Pancreas (tissue), 10 donors: ENCODE data around the gene PIP5K1A. TPM values are rescaled to one million over a fixed set of nuclear protein-coding genes. Genes with fewer than 3 reads are reported as not detected.

Experiments used
- ATAC-seq, 4 donors: fragments of 200-7000 bp; cut with Tn5 transposase; one replicate each; pipeline versions ENCODE4 v1.8.0 to v1.9.1; 2020; ENCODE audit warnings: mild to moderate bottlenecking in 4 of 4, moderate library complexity in 4 of 4
- DNase-seq, 6 donors: peaks; one replicate each; pipeline ENCODE4 v3.0.0-alpha.2; 2020
- FAIRE-seq: peaks from 2 replicates; lab custom pipeline; 2012; peaks lifted over from hg19 to GRCh38; lab: Jason Lieb, UNC
- H3K27ac ChIP-seq, 4 donors: fragments of 200-600 bp; sonication (generic); 1 replicate in 3 of 4; 2 replicates in 1 of 4; pipeline versions ENCODE4 v1.5.0 to v1.8.0; 2020
- H3K27me3 ChIP-seq, 4 donors: fragments of 200-600 bp; one replicate each; pipeline ENCODE4 v1.8.0; 2021
- H3K36me3 ChIP-seq, 3 donors: fragments of 200-600 bp; sonication (generic) in 1 of 3; one replicate each; pipeline versions ENCODE4 v1.5.0 to v1.8.0; 2020 to 2021
- H3K4me1 ChIP-seq, 3 donors: fragments of 200-600 bp; one replicate each; pipeline ENCODE4 v1.8.0; 2021
- H3K4me3 ChIP-seq, 4 donors: fragments of 200-600 bp; sonication (generic) in 2 of 4; one replicate each; pipeline versions ENCODE4 v1.5.0 to v1.8.0; 2020 to 2021
- H3K9me3 ChIP-seq, 4 donors: fragments of 200-600 bp; one replicate each; pipeline ENCODE4 v1.8.0; 2021
- WGBS, 2 donors: extraction: QIAGEN DNeasy Blood & Tissue Kit; methylation state at CpG; one replicate each; pipeline ENCODE4 v1.1.7; 2013; 5-methylcytosine and 5-hydroxymethylcytosine counted together
- intact Hi-C, 3 donors: fragments of 100-400 bp; cut with DNase I; formaldehyde crosslinking; loops; one replicate each; pipeline versions ENCODE4 v1.11.1 to v1.14.2; 2022
- polyA plus RNA-seq, 2 donors: library from polyadenylated mRNA; stranded (reverse); fragments of 200-250 nt; gene quantifications; one replicate each; pipeline ENCODE4 v1.2.3, GENCODE V29; 2013
- total RNA-seq, 6 donors: library from RNA; stranded (reverse); fragmentation: NEBNext Ultra II Directional in 4 of 6; extraction: Animal tissue kit (Norgen Biotek cat#: 25700) in 4 of 6; gene quantifications; one replicate each; pipeline versions ENCODE4 v1.2.1 to v1.2.4, GENCODE V29; 2021 to 2023
- TF ChIP-seq, protein P1 (sequence below), 4 donors: fragments of 200-600 bp; sonication (generic) in 3 of 4; IDR thresholded peaks; one replicate each; pipeline versions ENCODE4 v1.5.0 to v1.8.0; 2021; ENCODE audit warnings: antibody characterized with exemption in 4 of 4
- donor health status: healthy with polysubstance abuse.
- donor health status: DM: no; HTN: no; CAD: no; lungs with moderate emphysema.
- donor health status: DM: no; HTN: no; CAD: no.
- donor health status: control.
- donor health status: control.
- donor health status: Bipolar disorder and iron deficiency.
- donor health status: DM: yes; HTN: yes; CAD: no.
- donor health status: DM: no; HTN: no; CAD: no.
- donor health status: DM: no; HTN: no; CAD: no.
- donor health status: DM: yes; HTN: yes; CAD: no.

The PIP5K1A gene
- total and polyA plus RNA-seq, 8 donors = 10.1 to 22.6 (median 16.3) TPM

DNA sequence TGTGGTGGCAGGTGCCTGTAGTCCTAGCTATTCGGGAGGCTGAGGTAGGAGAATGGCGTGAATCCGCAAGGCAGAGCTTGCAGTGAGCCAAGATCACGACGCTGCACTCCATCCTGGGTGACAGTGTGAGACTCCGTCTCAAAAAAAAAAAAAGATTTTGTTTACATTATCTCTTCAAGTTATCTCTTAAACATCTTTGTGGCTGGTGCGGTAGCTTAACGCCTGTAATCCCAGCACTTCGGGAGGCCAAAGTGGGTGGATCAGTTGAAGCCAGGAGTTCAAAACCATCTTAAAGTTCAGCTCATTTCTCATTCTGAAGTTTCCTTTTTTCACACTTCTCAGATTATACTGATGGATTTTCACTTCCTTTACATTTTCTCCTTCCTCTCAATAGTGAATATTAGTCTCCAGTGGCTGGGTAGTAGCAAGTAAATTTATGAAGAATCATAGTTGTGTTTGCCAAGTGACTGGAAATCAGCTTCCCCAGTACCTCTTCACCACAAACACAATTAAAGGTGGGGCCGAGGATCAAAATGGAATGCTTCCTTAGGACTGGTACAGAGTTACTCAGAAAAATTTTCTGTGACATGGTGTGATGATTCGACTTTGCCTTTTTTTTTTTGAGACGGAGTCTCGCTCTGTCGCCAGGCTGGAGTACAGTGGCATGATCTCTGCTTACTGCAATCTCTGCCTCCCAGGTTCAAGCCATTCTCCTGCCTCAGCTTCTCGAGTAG, 13.8 kb downstream of the PIP5K1A start:
- H3K27me3 ChIP-seq = no peaks in the 10 kb centered on the region
- no peaks in the 10 kb centered on the region for H3K9me3 ChIP-seq
- TF ChIP-seq, protein P1, sequence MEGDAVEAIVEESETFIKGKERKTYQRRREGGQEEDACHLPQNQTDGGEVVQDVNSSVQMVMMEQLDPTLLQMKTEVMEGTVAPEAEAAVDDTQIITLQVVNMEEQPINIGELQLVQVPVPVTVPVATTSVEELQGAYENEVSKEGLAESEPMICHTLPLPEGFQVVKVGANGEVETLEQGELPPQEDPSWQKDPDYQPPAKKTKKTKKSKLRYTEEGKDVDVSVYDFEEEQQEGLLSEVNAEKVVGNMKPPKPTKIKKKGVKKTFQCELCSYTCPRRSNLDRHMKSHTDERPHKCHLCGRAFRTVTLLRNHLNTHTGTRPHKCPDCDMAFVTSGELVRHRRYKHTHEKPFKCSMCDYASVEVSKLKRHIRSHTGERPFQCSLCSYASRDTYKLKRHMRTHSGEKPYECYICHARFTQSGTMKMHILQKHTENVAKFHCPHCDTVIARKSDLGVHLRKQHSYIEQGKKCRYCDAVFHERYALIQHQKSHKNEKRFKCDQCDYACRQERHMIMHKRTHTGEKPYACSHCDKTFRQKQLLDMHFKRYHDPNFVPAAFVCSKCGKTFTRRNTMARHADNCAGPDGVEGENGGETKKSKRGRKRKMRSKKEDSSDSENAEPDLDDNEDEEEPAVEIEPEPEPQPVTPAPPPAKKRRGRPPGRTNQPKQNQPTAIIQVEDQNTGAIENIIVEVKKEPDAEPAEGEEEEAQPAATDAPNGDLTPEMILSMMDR (IDR thresholded peaks at IDR 0.05) = no peak
- peaks cover 0 to 8% (median 0%) of the 10 kb centered on the region in 3 donors for H3K36me3 ChIP-seq
- no peak overlapping the region for H3K27ac ChIP-seq
- FAIRE-seq (no peak), ATAC-seq (no peak), DNase-seq (no peak)
- intact Hi-C loops = no loop called here
- H3K4me1 ChIP-seq = peaks cover 0 to 7% (median 3%) of the 10 kb centered on the region in 3 donors
- WGBS, 2 donors = 88% methylated on average over 15 of the region's 15 CpGs
- H3K4me3 ChIP-seq = no peak overlapping the region

DNA sequence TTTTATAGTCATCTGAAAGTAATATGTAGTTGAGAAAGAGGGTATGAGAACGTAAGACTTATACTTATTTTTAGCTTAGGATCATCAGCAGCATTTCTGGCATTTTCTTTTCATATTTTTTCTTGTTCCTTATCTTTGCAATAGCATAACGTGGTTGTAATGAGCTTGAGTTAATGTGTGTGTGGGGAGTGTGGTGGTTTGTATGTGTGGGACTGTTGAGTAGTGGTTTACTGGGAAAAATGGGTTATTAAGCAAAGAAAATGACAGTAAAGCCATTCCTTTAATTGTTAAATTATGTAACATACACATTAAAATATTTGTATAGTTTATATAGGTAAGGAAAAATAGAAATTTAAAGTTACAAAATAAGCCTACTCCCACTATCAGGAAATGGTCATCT, 15.2 kb downstream of the PIP5K1A start:
- FAIRE-seq = no peak
- DNase-seq = no peak
- ATAC-seq = no peak
- no peak overlapping the region for H3K27ac ChIP-seq
- WGBS, 2 donors = 21 to 41% methylated on average over 2 of the region's 2 CpGs
- no peaks in the 10 kb centered on the region for H3K27me3 ChIP-seq
- intact Hi-C loops = no loop called here
- H3K4me1 ChIP-seq = peaks cover 0 to 8% (median 6%) of the 10 kb centered on the region in 3 donors
- H3K36me3 ChIP-seq = no peaks in the 10 kb centered on the region
- H3K9me3 ChIP-seq = no peaks in the 10 kb centered on the region
- TF ChIP-seq, protein P1 (IDR thresholded peaks at IDR 0.05) = no peak
- no peak overlapping the region for H3K4me3 ChIP-seq

DNA sequence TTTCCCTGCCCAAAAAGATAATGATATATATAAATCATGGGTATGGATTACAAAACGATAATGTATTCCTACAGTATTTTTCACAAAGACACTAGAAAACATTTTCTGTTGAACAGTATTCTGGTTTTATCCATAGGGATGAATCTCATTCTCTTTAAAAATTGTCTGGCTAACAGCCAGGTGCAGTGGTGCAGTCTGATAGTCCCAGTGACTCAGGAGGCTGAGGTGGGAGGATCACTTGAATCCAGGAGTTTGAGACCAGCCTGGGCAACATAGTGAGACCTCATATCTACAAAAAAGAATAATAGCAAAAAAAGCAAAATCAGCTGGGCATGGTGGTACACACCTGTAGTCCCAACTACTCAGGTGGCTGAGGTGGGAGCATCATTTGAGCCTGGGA, 23.3 kb downstream of the PIP5K1A start:
- WGBS, 2 donors = 86 to 90% methylated on average over 1 of the region's 1 CpG
- Histone ChIP-seq H3K9me3 (no peaks in the 10 kb centered on the region), H3K4me3 (no peak overlapping the region), H3K27ac (no peak overlapping the region), H3K36me3 (peaks cover 0 to 4% (median 0%) of the 10 kb centered on the region in 3 donors), H3K4me1 (peaks cover 0 to 6% (median 4%) of the 10 kb centered on the region in 3 donors), H3K27me3 (no peaks in the 10 kb centered on the region)
- TF ChIP-seq, protein P1 (IDR thresholded peaks at IDR 0.05) = no peak
- ATAC-seq (no peak), DNase-seq (no peak), FAIRE-seq (no peak)
- intact Hi-C loops = no loop called here

DNA sequence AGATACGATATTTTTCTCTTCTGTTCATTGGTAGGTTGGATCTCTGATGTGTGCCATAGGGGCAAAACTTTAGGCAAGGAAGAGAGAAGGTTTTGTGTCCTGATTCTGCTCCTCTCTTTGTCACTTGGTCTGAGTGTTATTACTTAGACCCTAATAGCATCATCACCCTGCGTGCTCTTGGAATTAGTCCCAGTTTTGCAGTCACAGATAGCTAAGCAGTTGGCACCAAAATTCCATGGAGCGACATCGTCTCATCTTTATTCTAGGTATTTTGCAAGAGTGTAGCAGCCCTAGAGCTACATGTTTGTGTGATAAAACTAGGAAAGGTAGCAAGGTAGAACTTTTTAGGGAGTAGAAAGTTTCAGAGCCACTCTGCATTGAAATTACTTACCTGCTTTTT, 23.8 kb downstream of the PIP5K1A start:
- 82 to 89% methylated on average over 4 of the region's 4 CpGs for WGBS, 2 donors
- H3K27me3 ChIP-seq = no peaks in the 10 kb centered on the region
- ATAC-seq (no peak), DNase-seq (no peak), FAIRE-seq (no peak)
- H3K4me1 ChIP-seq = peaks cover 0 to 3% (median under 1%) of the 10 kb centered on the region in 3 donors
- no peak overlapping the region for H3K4me3 ChIP-seq
- intact Hi-C loops = no loop called here
- TF ChIP-seq, protein P1 (IDR thresholded peaks at IDR 0.05) = no peak
- no peaks in the 10 kb centered on the region for H3K9me3 ChIP-seq
- H3K36me3 ChIP-seq = peaks cover 0 to 4% (median under 1%) of the 10 kb centered on the region in 3 donors
- H3K27ac ChIP-seq = no peak overlapping the region

DNA sequence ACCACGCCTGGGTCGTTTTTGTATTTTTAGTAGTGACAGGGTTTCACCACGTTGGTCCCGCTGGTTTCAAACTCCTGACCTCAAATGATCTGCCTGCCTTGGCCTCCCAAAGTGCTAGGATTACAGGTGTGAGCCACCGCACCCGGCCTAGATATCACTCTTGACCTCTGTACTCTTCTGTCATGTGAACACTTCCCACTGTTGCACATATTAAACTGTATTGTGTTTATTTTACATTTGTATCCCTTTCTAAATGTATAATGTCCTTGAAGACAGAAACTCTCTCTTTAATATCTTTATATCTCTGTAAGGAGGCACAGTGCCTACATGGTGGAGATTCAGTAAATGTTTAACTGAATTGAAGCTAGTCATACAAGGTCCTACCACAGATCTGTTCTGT, 36.9 kb downstream of the PIP5K1A start:
- WGBS, 2 donors = 80 to 91% methylated on average over 6 of the region's 6 CpGs
- Histone ChIP-seq H3K36me3 (peaks cover 0 to 86% (median 20%) of the 10 kb centered on the region in 3 donors), H3K9me3 (no peaks in the 10 kb centered on the region), H3K27me3 (no peaks in the 10 kb centered on the region), H3K27ac (no peak overlapping the region), H3K4me3 (no peak overlapping the region), H3K4me1 (no peaks in the 10 kb centered on the region)
- TF ChIP-seq, protein P1 (IDR thresholded peaks at IDR 0.05) = no peak
- ATAC-seq = no peak
- FAIRE-seq = no peak
- DNase-seq = no peak
- intact Hi-C loops = no loop called here
